CD4-positive, CD25-positive, alpha-beta regulatory T cell (primary cell): ENCODE results near the gene AKTIP. TPM values are rescaled to one million over a fixed set of nuclear protein-coding genes. Genes with fewer than 3 reads are reported as not detected.
A peak's percentile ranks its signal among the peaks of the same experiment; 100 is the strongest.
"Not testable (repeated sequence)": the region's sequence is repeated elsewhere in the genome, so short reads cannot be mapped to it uniquely, and the experiment has no call there.

Experiments
- ATAC-seq, 2 donors: fragments of 150-1000 bp; cut with Tn5 transposase; one replicate each; pipeline ENCODE4 v1.10.0; 2021; ENCODE audit warnings: low read depth in 2 of 2, moderate number of reproducible peaks in 2 of 2, moderate library complexity in 1 of 2
- DNase-seq, 3 donors: peaks; one replicate each; pipeline versions ENCODE4 v3.0.0 to v3.0.0-alpha.2; 2012 to 2022; ENCODE audit warnings: mixed read lengths in 1 of 3
- H3K27ac ChIP-seq: one replicate; pipeline ENCODE4 v1.7.0; 2013; ENCODE audit warnings: mild to moderate bottlenecking, low read length; ENCODE audit not compliant: insufficient read depth, poor library complexity, severe bottlenecking
- H3K27me3 ChIP-seq: one replicate; pipeline ENCODE4 v1.7.0; 2013; ENCODE audit warnings: low read length; ENCODE audit not compliant: control insufficient read depth, insufficient read depth
- H3K36me3 ChIP-seq: one replicate; pipeline ENCODE4 v1.7.0; 2013; ENCODE audit warnings: mild to moderate bottlenecking, low read length, moderate library complexity; ENCODE audit not compliant: control insufficient read depth, insufficient read depth
- H3K4me1 ChIP-seq: 2 replicates; pipeline ENCODE4 v1.7.0; 2013; ENCODE audit warnings: mild to moderate bottlenecking, low read length; ENCODE audit not compliant: insufficient read depth, control insufficient read depth, poor library complexity, severe bottlenecking
- H3K4me3 ChIP-seq: one replicate; pipeline ENCODE4 v1.7.0; 2013; ENCODE audit warnings: low read depth, mild to moderate bottlenecking, low read length, moderate library complexity
- H3K9me3 ChIP-seq, 2 experiments: 1 replicate in 1 of 2; 2 replicates in 1 of 2; pipeline ENCODE4 v1.7.0; 2013; ENCODE audit warnings: low read length in 2 of 2, mild to moderate bottlenecking in 1 of 2, moderate library complexity in 1 of 2; ENCODE audit not compliant: control insufficient read depth in 2 of 2
- H3K27ac Mint-ChIP-seq, 3 donors: one replicate each; pipeline ENCODE4 v1.8.0; 2020 to 2022; ENCODE audit warnings: mild to moderate bottlenecking in 3 of 3, mixed read lengths in 3 of 3, moderate library complexity in 2 of 3
- H3K27me3 Mint-ChIP-seq: one replicate; pipeline ENCODE4 v1.8.0; 2022; ENCODE audit warnings: mild to moderate bottlenecking, mixed read lengths
- H3K36me3 Mint-ChIP-seq: one replicate; pipeline ENCODE4 v1.8.0; 2020; ENCODE audit warnings: mixed read lengths
- H3K4me1 Mint-ChIP-seq, 4 donors: one replicate each; pipeline ENCODE4 v1.8.0; 2020 to 2022; ENCODE audit warnings: mixed read lengths in 4 of 4, mild to moderate bottlenecking in 1 of 4
- H3K4me3 Mint-ChIP-seq, 4 donors: one replicate each; pipeline ENCODE4 v1.8.0; 2020 to 2022; ENCODE audit warnings: mild to moderate bottlenecking in 4 of 4, mixed read lengths in 4 of 4, moderate library complexity in 3 of 4
- H3K9me3 Mint-ChIP-seq, 7 donors: one replicate each; pipeline ENCODE4 v1.8.0; 2020 to 2022; ENCODE audit warnings: mixed read lengths in 7 of 7, mild to moderate bottlenecking in 3 of 7, moderate library complexity in 2 of 7
- polyA plus RNA-seq, 4 donors: library from polyadenylated mRNA; unstranded; fragments of 300-500 nt; fragmentation: Illumina TruSeq; gene quantifications; one replicate each; pipeline ENCODE4 v1.2.3, GENCODE V29; 2021
- total RNA-seq: library from RNA; stranded (reverse); gene quantifications from one replicate; pipeline ENCODE4 v1.2.3, GENCODE V29; 2022

Gene AKTIP
- total and polyA plus RNA-seq, 5 donors from 2014 or later, result 60.0 to 109 (median 78.1) TPM

- Histone ChIP-seq H3K4me1 (peaks cover 36% of the 10 kb centered on the region), H3K36me3 (no peaks in the 10 kb centered on the region), H3K27me3 (no peaks in the 10 kb centered on the region), H3K27ac (no peak overlapping the region), H3K9me3 (no peaks in the 10 kb centered on the region), H3K4me3 (no peak overlapping the region)
- Mint-ChIP-seq H3K9me3 (peaks cover 0 to 2% (median 0%) of the 10 kb centered on the region in 7 donors), H3K27me3 (peaks cover 6% of the 10 kb centered on the region), H3K4me3 (peak overlapping the region in 1 of 4 donors; percentile 37), H3K4me1 (peaks cover 11 to 40% (median 25%) of the 10 kb centered on the region in 4 donors), H3K27ac (no peak overlapping the region), H3K36me3 (no peaks in the 10 kb centered on the region)
- no peak for ATAC-seq
- no peak for DNase-seq
These were observed 20.3 kb upstream of the AKTIP start for GRCh38 chr16:53523126-53523804.

GRCh38 chr16:53519417-53520091, 16.5 kb upstream of the AKTIP start:
- peak overlapping the region; percentile 90 for H3K4me3 ChIP-seq
- Mint-ChIP-seq H3K36me3 (no peaks in the 10 kb centered on the region), H3K4me1 (peaks cover 17 to 59% (median 50%) of the 10 kb centered on the region in 4 donors), H3K9me3 (peaks cover 0 to 1% (median 0%) of the 10 kb centered on the region in 7 donors), H3K4me3 (peak overlapping the region; percentile 85 to 92 (median 88)), H3K27ac (peak overlapping the region in 2 of 3 donors; percentile 95 to 96), H3K27me3 (peaks cover 6% of the 10 kb centered on the region)
- no peaks in the 10 kb centered on the region for H3K9me3 ChIP-seq
- H3K36me3 ChIP-seq, result no peaks in the 10 kb centered on the region
- DNase-seq, result no peak
- H3K27me3 ChIP-seq, result no peaks in the 10 kb centered on the region
- H3K27ac ChIP-seq, result peak overlapping the region; percentile 73
- H3K4me1 ChIP-seq, result peaks cover 53% of the 10 kb centered on the region
- ATAC-seq, result no peak

GRCh38 chr16:53518550-53519416, 15.8 kb upstream of the AKTIP start:
- Histone ChIP-seq H3K4me1 (peaks cover 53% of the 10 kb centered on the region), H3K27me3 (no peaks in the 10 kb centered on the region), H3K36me3 (no peaks in the 10 kb centered on the region), H3K9me3 (no peaks in the 10 kb centered on the region), H3K27ac (peak overlapping the region; percentile 73), H3K4me3 (peak overlapping the region; percentile 90)
- Mint-ChIP-seq H3K36me3 (peaks cover 3% of the 10 kb centered on the region), H3K4me1 (peaks cover 17 to 66% (median 50%) of the 10 kb centered on the region in 4 donors), H3K27ac (peak overlapping the region; percentile 93 to 96 (median 95)), H3K4me3 (peak overlapping the region; percentile 85 to 92 (median 88)), H3K9me3 (peaks cover 0 to 2% (median 0%) of the 10 kb centered on the region in 7 donors), H3K27me3 (peaks cover 6% of the 10 kb centered on the region)
- ATAC-seq, result peak; percentile 94 to 96
- peak; percentile 68 to 94 (median 87) for DNase-seq

- ATAC-seq, result no peak
- peaks cover 3% of the 10 kb centered on the region for H3K36me3 Mint-ChIP-seq
- peaks cover 6% of the 10 kb centered on the region for H3K27me3 Mint-ChIP-seq
- Histone ChIP-seq H3K27me3 (no peaks in the 10 kb centered on the region), H3K4me1 (peaks cover 53% of the 10 kb centered on the region), H3K36me3 (no peaks in the 10 kb centered on the region), H3K4me3 (peak overlapping the region; percentile 90), H3K27ac (no peak overlapping the region), H3K9me3 (no peaks in the 10 kb centered on the region)
- H3K27ac Mint-ChIP-seq, result peak overlapping the region; percentile 3 to 96 (median 32)
- H3K9me3 Mint-ChIP-seq, result peaks cover 0 to 2% (median 0%) of the 10 kb centered on the region in 7 donors
- peak overlapping the region; percentile 85 to 92 (median 88) for H3K4me3 Mint-ChIP-seq
- peaks cover 20 to 72% (median 47%) of the 10 kb centered on the region in 4 donors for H3K4me1 Mint-ChIP-seq
- no peak for DNase-seq
These were observed 14.8 kb upstream of the AKTIP start for GRCh38 chr16:53517851-53518250.

GRCh38 chr16:53515811-53516210, 12.8 kb upstream of the AKTIP start:
- Histone ChIP-seq H3K9me3 (no peaks in the 10 kb centered on the region), H3K36me3 (no peaks in the 10 kb centered on the region), H3K4me3 (no peak overlapping the region), H3K27ac (no peak overlapping the region), H3K27me3 (no peaks in the 10 kb centered on the region), H3K4me1 (peaks cover 65% of the 10 kb centered on the region)
- DNase-seq, result no peak
- Mint-ChIP-seq H3K36me3 (peaks cover 3% of the 10 kb centered on the region), H3K9me3 (peaks cover 0 to 2% (median 0%) of the 10 kb centered on the region in 7 donors), H3K27ac (peak overlapping the region in 1 of 3 donors; percentile 66), H3K4me3 (peak overlapping the region in 2 of 4 donors; percentile 39 to 73), H3K4me1 (peaks cover 30 to 88% (median 59%) of the 10 kb centered on the region in 4 donors), H3K27me3 (peaks cover 6% of the 10 kb centered on the region)
- no peak for ATAC-seq

GRCh38 chr16:53515259-53515658, 12.2 kb upstream of the AKTIP start:
- H3K27ac Mint-ChIP-seq, result no peak overlapping the region
- H3K4me3 Mint-ChIP-seq, result peak overlapping the region in 1 of 4 donors; percentile 16
- peaks cover 35 to 88% (median 65%) of the 10 kb centered on the region in 4 donors for H3K4me1 Mint-ChIP-seq
- peaks cover 3% of the 10 kb centered on the region for H3K36me3 Mint-ChIP-seq
- peaks cover 0 to 2% (median 0%) of the 10 kb centered on the region in 7 donors for H3K9me3 Mint-ChIP-seq
- DNase-seq, result no peak
- no peak overlapping the region for H3K27ac ChIP-seq
- H3K27me3 Mint-ChIP-seq, result peaks cover 6% of the 10 kb centered on the region
- no peak for ATAC-seq
- no peaks in the 10 kb centered on the region for H3K9me3 ChIP-seq
- H3K4me3 ChIP-seq, result no peak overlapping the region
- peaks cover 66% of the 10 kb centered on the region for H3K4me1 ChIP-seq
- no peaks in the 10 kb centered on the region for H3K27me3 ChIP-seq
- no peaks in the 10 kb centered on the region for H3K36me3 ChIP-seq

GRCh38 chr16:53512795-53513194, 9.8 kb upstream of the AKTIP start:
- ATAC-seq, DNase-seq, H3K27me3 ChIP-seq, H3K36me3 ChIP-seq, H3K27ac ChIP-seq, H3K4me3 ChIP-seq, H3K27me3 Mint-ChIP-seq, H3K36me3 Mint-ChIP-seq, H3K9me3 ChIP-seq, H3K9me3 Mint-ChIP-seq: not testable (repeated sequence)
- Mint-ChIP-seq H3K27ac (peak overlapping the region in 1 of 3 donors; percentile 53), H3K4me3 (peak overlapping the region in 2 of 4 donors; percentile 58 to 64), H3K4me1 (peaks cover 25 to 70% (median 44%) of the 10 kb centered on the region in 4 donors)
- H3K4me1 ChIP-seq, result peaks cover 44% of the 10 kb centered on the region
